HepG2 (cell line): ENCODE results near the gene MDM4. TPM values are rescaled to one million over a fixed set of nuclear protein-coding genes. Genes with fewer than 3 reads are reported as not detected.

ENCODE experiments used
- FOXO1 ChIP-seq: sonication (generic); formaldehyde crosslinking; IDR thresholded peaks from 2 replicates; pipeline ENCODE4 v1.4.0; 2020; ENCODE audit warnings: missing genetic modification reagents
- NR3C1 ChIP-seq: sonication (generic); formaldehyde crosslinking; IDR thresholded peaks from 2 replicates; pipeline ENCODE4 v1.4.0; 2020; ENCODE audit warnings: missing genetic modification reagents
- SALL2 ChIP-seq: sonication (generic); formaldehyde crosslinking; IDR thresholded peaks from 2 replicates; pipeline ENCODE4 v1.8.1; 2023; ENCODE audit warnings: mild to moderate bottlenecking, missing genetic modification reagents, inconsistent platforms
- TMF1 ChIP-seq: sonication (generic); formaldehyde crosslinking; IDR thresholded peaks from 2 replicates; pipeline ENCODE4 v1.8.1; 2022; ENCODE audit warnings: low read depth, missing genetic modification reagents
- polyA plus RNA-seq, 8 experiments: library from polyadenylated mRNA; depleted of rRNA in 3 of 8; stranded (reverse) in 7 of 8; unstranded in 1 of 8; fragments of >200 nt; fragmentation: Illumina TruSeq in 4 of 8; extraction: Trizol in 4 of 8; gene quantifications; 2 replicates each; pipeline versions ENCODE4 v1.2.1 to v1.2.3, GENCODE V29; 2011 to 2016; ENCODE audit warnings: low read depth in 4 of 8, missing spikeins in 1 of 8, mixed read lengths in 1 of 8; ENCODE audit not compliant: insufficient read depth in 1 of 8
- total RNA-seq, 5 experiments: library from RNA; depleted of rRNA; stranded (reverse); fragments of >200 nt; fragmentation: Illumina TruSeq; extraction: Trizol; gene quantifications; 2 replicates each; pipeline ENCODE4 v1.2.3, GENCODE V29; 2016; ENCODE audit warnings: low read depth in 1 of 5
- TF ChIP-seq, protein P1 (sequence below): sonication (generic); formaldehyde crosslinking; IDR thresholded peaks from 2 replicates; pipeline ENCODE4 v1.4.0; 2020; ENCODE audit warnings: missing genetic modification reagents
- TF ChIP-seq, protein P2 (sequence below): sonication (generic); formaldehyde crosslinking; IDR thresholded peaks from 2 replicates; pipeline ENCODE4 v1.4.0; 2020; ENCODE audit warnings: missing genetic modification reagents, borderline replicate concordance
- TF ChIP-seq, protein P3 (sequence below): sonication (generic); formaldehyde crosslinking; IDR thresholded peaks from 2 replicates; pipeline ENCODE4 v1.5.0; 2020; ENCODE audit warnings: missing genetic modification reagents

MDM4 gene
- total and polyA plus RNA-seq, 2 of the 13 experiments (the other 11 are each of a cell fraction or from before 2014, with no cell fraction given) = 14.9 to 19.0 TPM

DNA sequence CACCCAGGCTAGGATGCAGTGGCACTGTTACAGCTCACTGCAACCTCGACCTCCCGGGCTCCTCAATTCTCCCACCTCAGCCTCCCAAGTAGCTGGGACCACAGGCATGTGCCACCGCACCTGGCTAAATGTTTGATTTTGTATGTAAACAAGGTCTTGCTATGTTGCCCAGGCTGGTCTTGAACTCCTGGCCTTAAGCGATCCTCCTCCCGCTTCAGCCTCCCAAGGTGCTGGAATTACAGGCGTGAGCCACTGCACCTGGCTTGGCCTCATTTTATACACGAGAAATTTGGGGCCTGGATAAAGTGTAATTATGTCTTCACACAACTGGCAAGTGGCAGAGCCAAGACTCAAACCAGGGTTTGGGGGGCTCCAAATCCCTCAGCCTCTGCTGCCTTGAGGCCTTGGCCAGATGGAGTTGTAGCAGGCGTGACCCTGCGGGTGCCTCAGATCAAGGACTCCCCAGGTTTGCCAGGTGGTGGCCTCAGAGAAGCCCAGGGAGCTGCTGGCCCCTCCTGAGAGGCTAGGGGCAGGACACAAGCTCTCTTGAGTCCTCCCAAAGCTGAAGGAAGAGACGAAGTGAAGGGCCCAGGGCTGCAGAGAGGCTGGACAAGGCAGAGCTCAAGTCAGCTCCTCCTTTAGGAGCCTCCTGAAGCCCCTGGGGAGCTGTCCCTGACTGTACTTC is 61.7 kb downstream of the MDM4 start (continued):
- no peak for TF ChIP-seq TMF1 (CRISPR knock-in tag)
- TF ChIP-seq FOXO1 = no peak
- no peak for TF ChIP-seq SALL2
- TF ChIP-seq, protein P1, sequence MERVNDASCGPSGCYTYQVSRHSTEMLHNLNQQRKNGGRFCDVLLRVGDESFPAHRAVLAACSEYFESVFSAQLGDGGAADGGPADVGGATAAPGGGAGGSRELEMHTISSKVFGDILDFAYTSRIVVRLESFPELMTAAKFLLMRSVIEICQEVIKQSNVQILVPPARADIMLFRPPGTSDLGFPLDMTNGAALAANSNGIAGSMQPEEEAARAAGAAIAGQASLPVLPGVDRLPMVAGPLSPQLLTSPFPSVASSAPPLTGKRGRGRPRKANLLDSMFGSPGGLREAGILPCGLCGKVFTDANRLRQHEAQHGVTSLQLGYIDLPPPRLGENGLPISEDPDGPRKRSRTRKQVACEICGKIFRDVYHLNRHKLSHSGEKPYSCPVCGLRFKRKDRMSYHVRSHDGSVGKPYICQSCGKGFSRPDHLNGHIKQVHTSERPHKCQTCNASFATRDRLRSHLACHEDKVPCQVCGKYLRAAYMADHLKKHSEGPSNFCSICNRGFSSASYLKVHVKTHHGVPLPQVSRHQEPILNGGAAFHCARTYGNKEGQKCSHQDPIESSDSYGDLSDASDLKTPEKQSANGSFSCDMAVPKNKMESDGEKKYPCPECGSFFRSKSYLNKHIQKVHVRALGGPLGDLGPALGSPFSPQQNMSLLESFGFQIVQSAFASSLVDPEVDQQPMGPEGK = no peak
- TF ChIP-seq, protein P2, sequence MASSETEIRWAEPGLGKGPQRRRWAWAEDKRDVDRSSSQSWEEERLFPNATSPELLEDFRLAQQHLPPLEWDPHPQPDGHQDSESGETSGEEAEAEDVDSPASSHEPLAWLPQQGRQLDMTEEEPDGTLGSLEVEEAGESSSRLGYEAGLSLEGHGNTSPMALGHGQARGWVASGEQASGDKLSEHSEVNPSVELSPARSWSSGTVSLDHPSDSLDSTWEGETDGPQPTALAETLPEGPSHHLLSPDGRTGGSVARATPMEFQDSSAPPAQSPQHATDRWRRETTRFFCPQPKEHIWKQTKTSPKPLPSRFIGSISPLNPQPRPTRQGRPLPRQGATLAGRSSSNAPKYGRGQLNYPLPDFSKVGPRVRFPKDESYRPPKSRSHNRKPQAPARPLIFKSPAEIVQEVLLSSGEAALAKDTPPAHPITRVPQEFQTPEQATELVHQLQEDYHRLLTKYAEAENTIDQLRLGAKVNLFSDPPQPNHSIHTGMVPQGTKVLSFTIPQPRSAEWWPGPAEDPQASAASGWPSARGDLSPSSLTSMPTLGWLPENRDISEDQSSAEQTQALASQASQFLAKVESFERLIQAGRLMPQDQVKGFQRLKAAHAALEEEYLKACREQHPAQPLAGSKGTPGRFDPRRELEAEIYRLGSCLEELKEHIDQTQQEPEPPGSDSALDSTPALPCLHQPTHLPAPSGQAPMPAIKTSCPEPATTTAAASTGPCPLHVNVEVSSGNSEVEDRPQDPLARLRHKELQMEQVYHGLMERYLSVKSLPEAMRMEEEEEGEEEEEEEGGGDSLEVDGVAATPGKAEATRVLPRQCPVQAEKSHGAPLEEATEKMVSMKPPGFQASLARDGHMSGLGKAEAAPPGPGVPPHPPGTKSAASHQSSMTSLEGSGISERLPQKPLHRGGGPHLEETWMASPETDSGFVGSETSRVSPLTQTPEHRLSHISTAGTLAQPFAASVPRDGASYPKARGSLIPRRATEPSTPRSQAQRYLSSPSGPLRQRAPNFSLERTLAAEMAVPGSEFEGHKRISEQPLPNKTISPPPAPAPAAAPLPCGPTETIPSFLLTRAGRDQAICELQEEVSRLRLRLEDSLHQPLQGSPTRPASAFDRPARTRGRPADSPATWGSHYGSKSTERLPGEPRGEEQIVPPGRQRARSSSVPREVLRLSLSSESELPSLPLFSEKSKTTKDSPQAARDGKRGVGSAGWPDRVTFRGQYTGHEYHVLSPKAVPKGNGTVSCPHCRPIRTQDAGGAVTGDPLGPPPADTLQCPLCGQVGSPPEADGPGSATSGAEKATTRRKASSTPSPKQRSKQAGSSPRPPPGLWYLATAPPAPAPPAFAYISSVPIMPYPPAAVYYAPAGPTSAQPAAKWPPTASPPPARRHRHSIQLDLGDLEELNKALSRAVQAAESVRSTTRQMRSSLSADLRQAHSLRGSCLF (CRISPR knock-in tag) = no peak
- TF ChIP-seq, protein P3, sequence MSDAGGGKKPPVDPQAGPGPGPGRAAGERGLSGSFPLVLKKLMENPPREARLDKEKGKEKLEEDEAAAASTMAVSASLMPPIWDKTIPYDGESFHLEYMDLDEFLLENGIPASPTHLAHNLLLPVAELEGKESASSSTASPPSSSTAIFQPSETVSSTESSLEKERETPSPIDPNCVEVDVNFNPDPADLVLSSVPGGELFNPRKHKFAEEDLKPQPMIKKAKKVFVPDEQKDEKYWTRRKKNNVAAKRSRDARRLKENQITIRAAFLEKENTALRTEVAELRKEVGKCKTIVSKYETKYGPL (CRISPR knock-in tag) = no peak
- TF ChIP-seq NR3C1 = no peak
